Glutamatergic neuron (in vitro differentiated cells): ENCODE results near the gene ANXA6. TPM values are rescaled to one million over a fixed set of nuclear protein-coding genes. Genes with fewer than 3 reads are reported as not detected.

Source experiments
- DNase-seq: peaks from one replicate; pipeline ENCODE4 v3.0.0; 2022
- H3K27ac Mint-ChIP-seq: one replicate; pipeline ENCODE4 v1.8.0; 2020; ENCODE audit warnings: mild to moderate bottlenecking, mixed read lengths, inconsistent platforms; ENCODE audit not compliant: unreplicated experiment
- H3K27me3 Mint-ChIP-seq: one replicate; pipeline ENCODE4 v1.8.0; 2020; ENCODE audit warnings: mild to moderate bottlenecking, moderate library complexity, mixed read lengths, inconsistent platforms; ENCODE audit not compliant: unreplicated experiment
- H3K36me3 Mint-ChIP-seq: one replicate; pipeline ENCODE4 v1.8.0; 2020; ENCODE audit warnings: mild to moderate bottlenecking, mixed read lengths, inconsistent platforms; ENCODE audit not compliant: unreplicated experiment
- H3K4me1 Mint-ChIP-seq: one replicate; pipeline ENCODE4 v1.8.0; 2020; ENCODE audit warnings: mild to moderate bottlenecking, low read depth, mixed read lengths, inconsistent platforms; ENCODE audit not compliant: unreplicated experiment
- H3K4me3 Mint-ChIP-seq: one replicate; pipeline ENCODE4 v1.8.0; 2020; ENCODE audit warnings: mild to moderate bottlenecking, mixed read lengths, inconsistent platforms; ENCODE audit not compliant: unreplicated experiment
- H3K9me3 Mint-ChIP-seq: one replicate; pipeline ENCODE4 v1.8.0; 2020; ENCODE audit warnings: mild to moderate bottlenecking, moderate library complexity, mixed read lengths, inconsistent platforms; ENCODE audit not compliant: unreplicated experiment
- CTCF ChIP-seq: fragments of 200-600 bp; sonication (generic); IDR thresholded peaks from one replicate; pipeline ENCODE4 v1.5.0; 2021; ENCODE audit not compliant: partially characterized antibody, unreplicated experiment
- total RNA-seq: library from RNA; stranded (reverse); fragmentation: NEBNext Ultra II Directional; extraction: Animal tissue kit (Norgen Biotek cat#: 25700); gene quantifications from one replicate; pipeline ENCODE4 v1.2.1, GENCODE V29; 2021; ENCODE audit not compliant: unreplicated experiment

Gene ANXA6
- total RNA-seq, 1 donor from 2014 or later: 143 TPM

- Mint-ChIP-seq H3K4me1 (peaks cover 18% of the 10 kb centered on the region), H3K9me3 (peaks cover 4% of the 10 kb centered on the region), H3K27ac (peak overlapping the region; percentile 50), H3K4me3 (peak overlapping the region; percentile 59), H3K36me3 (no peaks in the 10 kb centered on the region), H3K27me3 (peaks cover 7% of the 10 kb centered on the region)
- peak; percentile 54 for TF ChIP-seq CTCF
- peak; percentile 33 for DNase-seq
These were observed 75.2 kb downstream of the ANXA6 start for GRCh38 chr5:151082282-151082902.

GRCh38 chr5:151081431-151082281, 75.9 kb downstream of the ANXA6 start:
- peak overlapping the region; percentile 94 for H3K27ac Mint-ChIP-seq
- no peaks in the 10 kb centered on the region for H3K36me3 Mint-ChIP-seq
- TF ChIP-seq CTCF: no peak
- no peak for DNase-seq
- peaks cover 7% of the 10 kb centered on the region for H3K27me3 Mint-ChIP-seq
- peaks cover 18% of the 10 kb centered on the region for H3K4me1 Mint-ChIP-seq
- peaks cover 4% of the 10 kb centered on the region for H3K9me3 Mint-ChIP-seq
- peak overlapping the region; percentile 91 for H3K4me3 Mint-ChIP-seq

GRCh38 chr5:151080613-151081430, 76.8 kb downstream of the ANXA6 start, which contains the start of gene TNIP1:
TNIP1 (minus strand) TSS chr5:151081034; CDS start chr5:151065095, 15,939 bp downstream.
- no peak for TF ChIP-seq CTCF

GRCh38 chr5:151079838-151080612, 77.6 kb downstream of the ANXA6 start:
- TF ChIP-seq CTCF: no peak
- Mint-ChIP-seq H3K9me3 (peaks cover 4% of the 10 kb centered on the region), H3K4me3 (peak overlapping the region; percentile 90), H3K27ac (peak overlapping the region; percentile 92), H3K27me3 (peaks cover 7% of the 10 kb centered on the region), H3K36me3 (no peaks in the 10 kb centered on the region), H3K4me1 (peaks cover 19% of the 10 kb centered on the region)
- no peak for DNase-seq

More at GRCh38 chr5:151080613-151081430, 76.8 kb downstream of the ANXA6 start, which contains the start of gene TNIP1:
- peaks cover 19% of the 10 kb centered on the region for H3K4me1 Mint-ChIP-seq
- no peaks in the 10 kb centered on the region for H3K36me3 Mint-ChIP-seq
- H3K27ac Mint-ChIP-seq: peak within 1 kb of the TSS; percentile 94
- H3K27me3 Mint-ChIP-seq: peaks cover 7% of the 10 kb centered on the region
- peaks cover 4% of the 10 kb centered on the region for H3K9me3 Mint-ChIP-seq
- H3K4me3 Mint-ChIP-seq: peak within 1 kb of the TSS; percentile 91
- peak; percentile 93 for DNase-seq
